ENCODE measurements around the gene TMEM266.

TMEM266 gene

GRCh38 chr15:76065793-76066192 is 6.0 kb downstream of the TMEM266 start:
- DNase-seq (ENCODE audit: low read depth) = no peak

GRCh38 chr15:76070192-76070591 is 10.4 kb downstream of the TMEM266 start:
- no peak for DNase-seq (ENCODE audit: low read depth)

GRCh38 chr15:76070921-76071635 is 11.3 kb downstream of the TMEM266 start:
- DNase-seq (ENCODE audit: low read depth) = no peak

- DNase-seq (ENCODE audit: low read depth) = no peak
Observed at GRCh38 chr15:76071806-76072205, 12.0 kb downstream of the TMEM266 start.

GRCh38 chr15:76073554-76073953 is 13.8 kb downstream of the TMEM266 start:
- no peak for DNase-seq (ENCODE audit: low read depth)

- DNase-seq (ENCODE audit: low read depth) = no peak
Observed at GRCh38 chr15:76075046-76075445, 15.3 kb downstream of the TMEM266 start.

GRCh38 chr15:76078285-76078877 is 18.6 kb downstream of the TMEM266 start:
- no peak for DNase-seq (ENCODE audit: low read depth)

GRCh38 chr15:76084256-76084655 is 24.5 kb downstream of the TMEM266 start:
- no peak for DNase-seq (ENCODE audit: low read depth)

GRCh38 chr15:76098685-76099084 is 38.9 kb downstream of the TMEM266 start:
- DNase-seq (ENCODE audit: low read depth) = no peak

GRCh38 chr15:76099388-76099787 is 39.6 kb downstream of the TMEM266 start:
- no peak for DNase-seq (ENCODE audit: low read depth)

- no peak for DNase-seq (ENCODE audit: low read depth)
Observed at GRCh38 chr15:76100361-76100760, 40.6 kb downstream of the TMEM266 start.

GRCh38 chr15:76101655-76102054 is 41.9 kb downstream of the TMEM266 start:
- no peak for DNase-seq (ENCODE audit: low read depth)

- no peak for DNase-seq (ENCODE audit: low read depth)
Observed at GRCh38 chr15:76105391-76105790, 45.6 kb downstream of the TMEM266 start.

GRCh38 chr15:76105911-76106310 is 46.1 kb downstream of the TMEM266 start:
- DNase-seq (ENCODE audit: low read depth) = no peak

GRCh38 chr15:76107169-76107568 is 47.4 kb downstream of the TMEM266 start:
- DNase-seq (ENCODE audit: low read depth) = no peak

- no peak for DNase-seq (ENCODE audit: low read depth)
Observed at GRCh38 chr15:76108021-76108723, 48.4 kb downstream of the TMEM266 start.

- DNase-seq (ENCODE audit: low read depth) = no peak
Observed at GRCh38 chr15:76109046-76109445, 49.3 kb downstream of the TMEM266 start.

GRCh38 chr15:76114561-76114960 is 54.8 kb downstream of the TMEM266 start:
- no peak for DNase-seq (ENCODE audit: low read depth)

GRCh38 chr15:76116138-76116885 is 56.5 kb downstream of the TMEM266 start:
- DNase-seq (ENCODE audit: low read depth) = no peak

- no peak for DNase-seq (ENCODE audit: low read depth)
Observed at GRCh38 chr15:76117181-76117580, 57.4 kb downstream of the TMEM266 start.

GRCh38 chr15:76118767-76119166 is 59.0 kb downstream of the TMEM266 start:
- no peak for DNase-seq (ENCODE audit: low read depth)

GRCh38 chr15:76123031-76123430 is 63.2 kb downstream of the TMEM266 start:
- DNase-seq (ENCODE audit: low read depth) = no peak

GRCh38 chr15:76127169-76127568 is 67.4 kb downstream of the TMEM266 start:
- DNase-seq (ENCODE audit: low read depth) = no peak
